ENCODE results near the gene FAM32A.

Gene FAM32A

GRCh38 chr19:16203256-16204004 is 18.2 kb downstream of the FAM32A start:
- no peak for DNase-seq

GRCh38 chr19:16204005-16204294 is 18.7 kb downstream of the FAM32A start:
- DNase-seq = no peak

GRCh38 chr19:16205205-16206045 is 20.2 kb downstream of the FAM32A start:
- no peak for DNase-seq

GRCh38 chr19:16206046-16206605 is 20.9 kb downstream of the FAM32A start:
- DNase-seq = no peak

- DNase-seq = no peak
These were observed 21.4 kb downstream of the FAM32A start for GRCh38 chr19:16206637-16207036.

GRCh38 chr19:16207063-16207462 is 21.9 kb downstream of the FAM32A start:
- no peak for DNase-seq

- no peak for DNase-seq
These were observed 22.3 kb downstream of the FAM32A start for GRCh38 chr19:16207490-16208025.

- no peak for DNase-seq
These were observed 23.0 kb downstream of the FAM32A start for GRCh38 chr19:16208064-16208759.

- DNase-seq = no peak
These were observed 23.8 kb downstream of the FAM32A start for GRCh38 chr19:16208847-16209665.

GRCh38 chr19:16210168-16210567 is 25.0 kb downstream of the FAM32A start:
- no peak for DNase-seq

GRCh38 chr19:16213076-16213475 is 27.9 kb downstream of the FAM32A start:
- DNase-seq = no peak

- peak; percentile 66 for DNase-seq
These were observed 31.8 kb downstream of the FAM32A start for GRCh38 chr19:16216744-16217670.

GRCh38 chr19:16217716-16218451 is 32.7 kb downstream of the FAM32A start:
- no peak for DNase-seq

- DNase-seq = no peak
These were observed 33.6 kb downstream of the FAM32A start for GRCh38 chr19:16218851-16219250.

- no peak for DNase-seq
These were observed 37.6 kb downstream of the FAM32A start for GRCh38 chr19:16222806-16223205.

- no peak for DNase-seq
These were observed 38.5 kb downstream of the FAM32A start for GRCh38 chr19:16223746-16224145.

- no peak for DNase-seq
These were observed 39.3 kb downstream of the FAM32A start for GRCh38 chr19:16224293-16225045.

GRCh38 chr19:16225279-16226183 is 40.3 kb downstream of the FAM32A start:
- no peak for DNase-seq

All from CD4-positive, alpha-beta T cell treated with Interleukin-17A for 4 hours (primary cell).